Type B pancreatic cell (in vitro differentiated cells): ENCODE results near the gene MRGPRG. TPM values are rescaled to one million over a fixed set of nuclear protein-coding genes. Genes with fewer than 3 reads are reported as not detected.

Experiments used
- DNase-seq: peaks from one replicate; pipeline ENCODE4 v3.0.0; 2021; ENCODE audit warnings: mixed read lengths; ENCODE audit not compliant: unreplicated experiment; ENCODE audit errors: extremely low spot score
- H3K27ac Mint-ChIP-seq: 2 replicates; pipeline ENCODE4 v1.8.0; 2021; ENCODE audit warnings: mild to moderate bottlenecking, mixed read lengths
- H3K27me3 Mint-ChIP-seq: 2 replicates; pipeline ENCODE4 v1.8.0; 2021; ENCODE audit warnings: mixed read lengths
- H3K36me3 Mint-ChIP-seq: 2 replicates; pipeline ENCODE4 v1.8.0; 2021; ENCODE audit warnings: mixed read lengths
- H3K4me1 Mint-ChIP-seq: one replicate; pipeline ENCODE4 v1.8.0; 2021; ENCODE audit warnings: mixed read lengths; ENCODE audit not compliant: unreplicated experiment
- H3K4me3 Mint-ChIP-seq: 2 replicates; pipeline ENCODE4 v1.8.0; 2021; ENCODE audit warnings: mild to moderate bottlenecking, mixed read lengths
- H3K9me3 Mint-ChIP-seq: 2 replicates; pipeline ENCODE4 v1.8.0; 2021; ENCODE audit warnings: mixed read lengths
- CTCF ChIP-seq: fragments of 200-600 bp; sonication (generic); conservative IDR thresholded peaks from 2 replicates; pipeline ENCODE4 v1.5.0; 2021; ENCODE audit warnings: antibody characterized with exemption, mild to moderate bottlenecking
- total RNA-seq: library from RNA; stranded (reverse); gene quantifications from 2 replicates; pipeline ENCODE4 v1.2.1, GENCODE V29; 2021; ENCODE audit warnings: low replicate concordance

MRGPRG gene
- total RNA-seq, 1 donor from 2014 or later = not detected

GRCh38 chr11:3197878-3198528, 20.6 kb downstream of the MRGPRG start:
- Mint-ChIP-seq H3K27ac (no peak overlapping the region), H3K27me3 (peaks cover 29% of the 10 kb centered on the region), H3K4me3 (no peak overlapping the region), H3K36me3 (no peaks in the 10 kb centered on the region), H3K4me1 (peaks cover 8% of the 10 kb centered on the region), H3K9me3 (no peaks in the 10 kb centered on the region)
- no peak for DNase-seq
- TF ChIP-seq CTCF = no peak

GRCh38 chr11:3197044-3197695, 21.4 kb downstream of the MRGPRG start:
- Mint-ChIP-seq H3K4me1 (peaks cover 4% of the 10 kb centered on the region), H3K27me3 (peaks cover 24% of the 10 kb centered on the region), H3K4me3 (no peak overlapping the region), H3K27ac (no peak overlapping the region), H3K9me3 (no peaks in the 10 kb centered on the region), H3K36me3 (no peaks in the 10 kb centered on the region)
- TF ChIP-seq CTCF = no peak
- no peak for DNase-seq

DNA sequence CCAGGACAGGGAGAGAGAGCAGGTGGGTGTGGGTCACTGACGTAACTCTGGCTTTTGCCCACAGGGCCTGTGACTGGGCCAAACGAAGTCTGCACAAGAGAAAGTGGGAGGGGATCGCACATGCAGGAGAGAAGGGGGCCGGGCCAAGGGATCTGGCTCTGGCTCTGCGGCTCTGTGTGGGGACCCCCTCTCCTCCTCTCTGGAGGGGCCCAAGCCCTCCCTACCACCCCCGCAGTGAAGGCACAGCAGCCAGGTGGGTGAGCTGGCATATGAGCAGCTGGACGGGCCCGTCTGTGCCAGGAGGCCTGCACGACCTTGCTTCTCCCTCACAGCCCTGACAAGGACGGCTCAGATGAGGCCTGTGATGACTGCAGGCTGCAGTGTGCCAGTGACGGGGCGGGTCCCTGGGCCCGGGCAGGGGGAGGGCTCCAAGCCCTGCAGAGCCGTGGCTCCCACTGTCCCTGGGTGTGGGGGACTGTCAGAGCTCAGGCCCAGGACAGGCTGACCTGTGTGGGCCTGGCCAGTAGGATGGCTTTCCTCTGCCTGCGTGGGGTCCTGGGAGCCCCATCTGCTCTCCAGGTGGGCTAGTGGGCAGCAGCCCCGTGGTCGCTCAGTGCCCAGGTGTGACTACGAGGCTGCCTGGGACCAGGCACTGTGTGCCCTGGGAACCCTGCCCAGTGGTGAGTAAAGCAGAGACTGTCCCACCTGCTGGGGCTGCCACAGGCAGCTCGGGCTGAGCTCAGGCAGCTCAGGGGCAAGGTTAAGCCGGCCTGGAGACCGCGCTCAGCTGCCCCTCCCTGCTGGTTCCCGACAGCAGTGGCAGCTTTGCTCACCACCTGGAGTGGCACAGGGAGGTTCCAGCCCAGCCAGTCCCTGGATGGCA, 22.2 kb downstream of the MRGPRG start:
- TF ChIP-seq CTCF = no peak
- Mint-ChIP-seq H3K4me1 (peaks cover 4% of the 10 kb centered on the region), H3K36me3 (no peaks in the 10 kb centered on the region), H3K27me3 (peaks cover 20% of the 10 kb centered on the region), H3K9me3 (no peaks in the 10 kb centered on the region), H3K27ac (no peak overlapping the region), H3K4me3 (no peak overlapping the region)
- DNase-seq = peak; percentile 70

- TF ChIP-seq CTCF = peak; percentile 54
- Mint-ChIP-seq H3K27ac (no peak overlapping the region), H3K27me3 (peaks cover 11% of the 10 kb centered on the region), H3K4me1 (peaks cover 4% of the 10 kb centered on the region), H3K36me3 (no peaks in the 10 kb centered on the region), H3K4me3 (no peak overlapping the region), H3K9me3 (no peaks in the 10 kb centered on the region)
- DNase-seq = no peak
Measured at GRCh38 chr11:3195251-3196160, 23.1 kb downstream of the MRGPRG start.
